ENCODE results near the gene ARL5B.

Gene ARL5B

GRCh38 chr10:18659125-18659818 is at the start of gene ARL5B (continued):
- peak; percentile 82 for TF ChIP-seq ZBTB26 (tag by site-specific recombination; optimal IDR thresholded peaks at IDR 0.05)
- peak; percentile 72 for TF ChIP-seq ZNF10 (tag by site-specific recombination; IDR thresholded peaks at IDR 0.05)
- no peak for TF ChIP-seq ZNF768 (tag by site-specific recombination; IDR thresholded peaks at IDR 0.05)
- no peak for TF ChIP-seq ZNF175 (tag by site-specific recombination; IDR thresholded peaks at IDR 0.05)
- TF ChIP-seq SCRT2 (tag by site-specific recombination; IDR thresholded peaks at IDR 0.05): peak; percentile 33; the same call in 1 of the 2 replicates
- TF ChIP-seq ZBTB48 (tag by site-specific recombination; IDR thresholded peaks at IDR 0.05): 0 out of 2 replicates have a peak, but pooled peaks have one; percentile 29
- TF ChIP-seq ZNF639 (tag by site-specific recombination; IDR thresholded peaks at IDR 0.05): peak; percentile 51; the same call in 1 of the 2 replicates
- no peak for TF ChIP-seq ZNF398 (tag by site-specific recombination; IDR thresholded peaks at IDR 0.05)
- TF ChIP-seq ZBTB20 (tag by site-specific recombination; IDR thresholded peaks at IDR 0.05): peak; percentile 23; the same call in 1 of the 2 replicates
- no peak for TF ChIP-seq KLF16 (tag by site-specific recombination; IDR thresholded peaks at IDR 0.05)
- TF ChIP-seq ZNF214 (tag by site-specific recombination; IDR thresholded peaks at IDR 0.05; ENCODE audit: borderline replicate concordance): no peak
- TF ChIP-seq ZNF596 (tag by site-specific recombination; IDR thresholded peaks at IDR 0.05): no peak
- no peak for TF ChIP-seq ZNF174 (tag by site-specific recombination; IDR thresholded peaks at IDR 0.05)
- TF ChIP-seq ZNF169 (tag by site-specific recombination; IDR thresholded peaks at IDR 0.05): no peak
- no peak for TF ChIP-seq ZNF391 (tag by site-specific recombination; IDR thresholded peaks at IDR 0.05; ENCODE audit: borderline replicate concordance, low read depth)
- TF ChIP-seq ZFP41 (tag by site-specific recombination; IDR thresholded peaks at IDR 0.05; ENCODE audit: borderline replicate concordance): no peak
- peak; percentile 94 for TF ChIP-seq GLIS2 (tag by site-specific recombination; IDR thresholded peaks at IDR 0.05)
- TF ChIP-seq ZNF629 (tag by site-specific recombination; IDR thresholded peaks at IDR 0.05): peak; percentile 98
- no peak for TF ChIP-seq ZNF623 (tag by site-specific recombination; IDR thresholded peaks at IDR 0.05)
- TF ChIP-seq ZFHX2 (tag by site-specific recombination; conservative IDR thresholded peaks at IDR 0.05): peak; percentile 78
- TF ChIP-seq RBAK (tag by site-specific recombination; IDR thresholded peaks at IDR 0.05): no peak
- no peak for TF ChIP-seq ZNF133 (tag by site-specific recombination; IDR thresholded peaks at IDR 0.05)
- TF ChIP-seq ZNF221 (tag by site-specific recombination; IDR thresholded peaks at IDR 0.05; ENCODE audit: borderline replicate concordance): no peak
- TF ChIP-seq INSM2 (tag by site-specific recombination; IDR thresholded peaks at IDR 0.05): no peak
- no peak for TF ChIP-seq ZNF510 (tag by site-specific recombination; IDR thresholded peaks at IDR 0.05; ENCODE audit: insufficient replicate concordance)
- no peak for TF ChIP-seq ZNF404 (tag by site-specific recombination; IDR thresholded peaks at IDR 0.05)
- peak; percentile 65; the same call in 1 of the 2 replicates for TF ChIP-seq ZBTB1 (tag by site-specific recombination; IDR thresholded peaks at IDR 0.05)
- TF ChIP-seq PATZ1 (tag by site-specific recombination; IDR thresholded peaks at IDR 0.05): peak; percentile 80
- TF ChIP-seq GFI1B (tag by site-specific recombination; IDR thresholded peaks at IDR 0.05): no peak
- TF ChIP-seq ZNF701 (tag by site-specific recombination; IDR thresholded peaks at IDR 0.05): no peak
- TF ChIP-seq ZNF292 (tag by site-specific recombination; IDR thresholded peaks at IDR 0.05; ENCODE audit: borderline replicate concordance, low read depth): no peak
- peak; percentile 92 for TF ChIP-seq IKZF3 (tag by site-specific recombination; IDR thresholded peaks at IDR 0.05)
- TF ChIP-seq ZNF335 (tag by site-specific recombination; conservative IDR thresholded peaks at IDR 0.05): no peak; the same call in 1 of the 2 replicates
- TF ChIP-seq ZNF558 (tag by site-specific recombination; IDR thresholded peaks at IDR 0.05): no peak

Data from HEK293 (cell line).